ENCODE results near the gene SP1.

GRCh38 chr12:53454707-53455106 lies 74.7 kb downstream of the SP1 start:
- no peak for TF ChIP-seq CTCF (conservative IDR thresholded peaks at IDR 0.05; ENCODE audit: low read depth in 2 of 2)
- TF ChIP-seq CREB1 (CRISPR knock-in tag; IDR thresholded peaks at IDR 0.05; ENCODE audit: low read depth) = no peak
- no peak for TF ChIP-seq EZH2 (IDR thresholded peaks at IDR 0.05; ENCODE audit: low read depth, unreplicated experiment)
- TF ChIP-seq POLR2AphosphoS5 (IDR thresholded peaks at IDR 0.05; ENCODE audit: low read depth) = no peak
- TF ChIP-seq REST (IDR thresholded peaks at IDR 0.05; ENCODE audit: unreplicated experiment) = no peak
- TF ChIP-seq EZH2phosphoT487 (IDR thresholded peaks at IDR 0.05; ENCODE audit: unreplicated experiment) = no peak
- TF ChIP-seq NANOG (IDR thresholded peaks at IDR 0.05; ENCODE audit: borderline replicate concordance) = no peak
- TF ChIP-seq JUNB (IDR thresholded peaks at IDR 0.05; ENCODE audit: unreplicated experiment) = no peak
- TF ChIP-seq ETS1 (IDR thresholded peaks at IDR 0.05) = no peak
- no peak for TF ChIP-seq STAT1 (IDR thresholded peaks at IDR 0.05; ENCODE audit: unreplicated experiment)
- no peak for TF ChIP-seq ZNF331 (CRISPR knock-in tag; IDR thresholded peaks at IDR 0.05; ENCODE audit: low read depth)

All from GM23338 (cell line).